NCI-H526 (cell line): ENCODE results near the gene CEP44.
"Not testable (repeated sequence)": the region's sequence is repeated elsewhere in the genome, so short reads cannot be mapped to it uniquely, and the experiment has no call there.

ENCODE experiments used
- DNase-seq, 2 experiments: peaks; one replicate each; lab custom pipeline; 2025; lab: John Stamatoyannopoulos, UW

Gene CEP44

GRCh38 chr4:174283507-174284471 lies at the start of gene CEP44, which contains the start of gene FBXO8:
CEP44 (plus strand) TSS chr4:174283911; CDS start chr4:174299122, 15,211 bp downstream.
FBXO8 (minus strand) TSS chr4:174283667; CDS start chr4:174263092, 20,575 bp downstream.
- DNase-seq: peak; percentile 68 to 78

- DNase-seq: no peak
These were observed 47.4 kb upstream of the CEP44 start for GRCh38 chr4:174236359-174236758.

GRCh38 chr4:174241162-174241561 lies 42.5 kb upstream of the CEP44 start:
- DNase-seq: no peak

GRCh38 chr4:174244441-174244840 lies 39.3 kb upstream of the CEP44 start:
- no peak for DNase-seq

GRCh38 chr4:174245714-174246113 lies 38.0 kb upstream of the CEP44 start:
- DNase-seq: no peak

- no peak for DNase-seq
These were observed 35.3 kb upstream of the CEP44 start for GRCh38 chr4:174248407-174248806.

GRCh38 chr4:174252412-174252811 lies 31.3 kb upstream of the CEP44 start:
- DNase-seq: no peak

- DNase-seq: no peak
These were observed 29.1 kb upstream of the CEP44 start for GRCh38 chr4:174254613-174255012.

- DNase-seq: no peak
These were observed 28.3 kb upstream of the CEP44 start for GRCh38 chr4:174255374-174255773.

- DNase-seq: no peak
These were observed 27.9 kb upstream of the CEP44 start for GRCh38 chr4:174255786-174256185.

- DNase-seq: no peak
These were observed 27.4 kb upstream of the CEP44 start for GRCh38 chr4:174256277-174256713.

- DNase-seq: no peak
These were observed 24.1 kb upstream of the CEP44 start for GRCh38 chr4:174259580-174259979.

- DNase-seq: no peak
These were observed 23.6 kb upstream of the CEP44 start for GRCh38 chr4:174260099-174260498.

- DNase-seq: not testable (repeated sequence)
These were observed 22.3 kb upstream of the CEP44 start for GRCh38 chr4:174261432-174261831.

GRCh38 chr4:174262624-174263444 lies 20.9 kb upstream of the CEP44 start:
- no peak for DNase-seq

- DNase-seq: no peak
These were observed 20.3 kb upstream of the CEP44 start for GRCh38 chr4:174263445-174263736.

GRCh38 chr4:174265916-174266315 lies 17.8 kb upstream of the CEP44 start:
- DNase-seq: no peak

GRCh38 chr4:174266416-174266815 lies 17.3 kb upstream of the CEP44 start:
- DNase-seq: no peak

GRCh38 chr4:174273930-174274329 lies 9.8 kb upstream of the CEP44 start:
- DNase-seq: no peak

GRCh38 chr4:174274436-174274835 lies 9.3 kb upstream of the CEP44 start:
- DNase-seq: no peak

GRCh38 chr4:174275101-174275500 lies 8.6 kb upstream of the CEP44 start:
- DNase-seq: no peak

GRCh38 chr4:174277433-174277832 lies 6.3 kb upstream of the CEP44 start:
- no peak for DNase-seq

- no peak for DNase-seq
These were observed 5.2 kb upstream of the CEP44 start for GRCh38 chr4:174278467-174278866.
